ENCODE measurements around the gene MATN1.

DNA sequence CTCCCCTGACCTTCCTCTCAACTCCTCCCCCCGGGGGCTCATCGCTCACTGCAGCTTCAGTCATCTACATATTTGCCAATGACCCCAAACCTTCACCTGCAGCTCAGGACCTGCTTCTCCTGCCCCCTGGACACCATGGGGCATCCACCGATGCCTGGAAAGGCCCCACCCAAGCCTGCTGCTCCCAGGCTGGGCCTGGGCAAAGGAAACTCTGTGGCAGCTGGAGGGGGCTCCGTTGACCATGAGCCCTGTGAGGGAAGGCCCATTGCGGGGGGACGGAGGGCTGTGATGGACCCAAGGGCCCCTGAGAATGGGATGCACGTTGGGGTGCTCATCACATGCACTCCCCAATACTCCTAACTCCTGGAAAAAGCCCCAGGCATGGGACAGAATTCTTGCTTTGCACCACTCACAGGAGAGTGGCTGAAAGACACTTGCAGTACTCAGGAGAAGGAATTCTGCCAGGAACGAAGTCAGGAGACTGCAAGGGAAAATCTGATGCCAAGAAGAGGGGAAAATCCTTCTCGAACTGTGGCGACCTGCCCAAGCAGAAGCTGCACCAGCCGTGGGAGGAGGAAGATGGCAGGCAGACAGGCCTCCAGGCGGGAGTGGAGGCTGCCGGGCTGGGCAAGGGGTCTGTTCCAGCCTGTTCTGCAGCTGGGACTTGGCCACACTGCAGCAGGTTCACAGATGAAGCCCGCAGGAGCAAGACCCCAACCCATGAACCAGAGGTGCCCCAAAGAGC is 18.4 kb downstream of the MATN1 start:
- TF ChIP-seq EP300 (IDR thresholded peaks at IDR 0.05) (no peak), RCOR1 (IDR thresholded peaks at IDR 0.05; ENCODE audit: low read depth, low read length) (no peak), TP53 (CRISPR knock-in tag; IDR thresholded peaks at IDR 0.05) (no peak), ZFP36 (IDR thresholded peaks at IDR 0.05; ENCODE audit: borderline replicate concordance, partially characterized antibody) (no peak), RNF2 (IDR thresholded peaks at IDR 0.05; ENCODE audit: borderline replicate concordance, low read depth) (no peak)
- TF ChIP-seq, protein P1, sequence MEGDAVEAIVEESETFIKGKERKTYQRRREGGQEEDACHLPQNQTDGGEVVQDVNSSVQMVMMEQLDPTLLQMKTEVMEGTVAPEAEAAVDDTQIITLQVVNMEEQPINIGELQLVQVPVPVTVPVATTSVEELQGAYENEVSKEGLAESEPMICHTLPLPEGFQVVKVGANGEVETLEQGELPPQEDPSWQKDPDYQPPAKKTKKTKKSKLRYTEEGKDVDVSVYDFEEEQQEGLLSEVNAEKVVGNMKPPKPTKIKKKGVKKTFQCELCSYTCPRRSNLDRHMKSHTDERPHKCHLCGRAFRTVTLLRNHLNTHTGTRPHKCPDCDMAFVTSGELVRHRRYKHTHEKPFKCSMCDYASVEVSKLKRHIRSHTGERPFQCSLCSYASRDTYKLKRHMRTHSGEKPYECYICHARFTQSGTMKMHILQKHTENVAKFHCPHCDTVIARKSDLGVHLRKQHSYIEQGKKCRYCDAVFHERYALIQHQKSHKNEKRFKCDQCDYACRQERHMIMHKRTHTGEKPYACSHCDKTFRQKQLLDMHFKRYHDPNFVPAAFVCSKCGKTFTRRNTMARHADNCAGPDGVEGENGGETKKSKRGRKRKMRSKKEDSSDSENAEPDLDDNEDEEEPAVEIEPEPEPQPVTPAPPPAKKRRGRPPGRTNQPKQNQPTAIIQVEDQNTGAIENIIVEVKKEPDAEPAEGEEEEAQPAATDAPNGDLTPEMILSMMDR (IDR thresholded peaks at IDR 0.05) = no peak
- TF ChIP-seq, protein P2, sequence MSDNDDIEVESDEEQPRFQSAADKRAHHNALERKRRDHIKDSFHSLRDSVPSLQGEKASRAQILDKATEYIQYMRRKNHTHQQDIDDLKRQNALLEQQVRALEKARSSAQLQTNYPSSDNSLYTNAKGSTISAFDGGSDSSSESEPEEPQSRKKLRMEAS (IDR thresholded peaks at IDR 0.05) = no peak
- TF ChIP-seq, protein P3, sequence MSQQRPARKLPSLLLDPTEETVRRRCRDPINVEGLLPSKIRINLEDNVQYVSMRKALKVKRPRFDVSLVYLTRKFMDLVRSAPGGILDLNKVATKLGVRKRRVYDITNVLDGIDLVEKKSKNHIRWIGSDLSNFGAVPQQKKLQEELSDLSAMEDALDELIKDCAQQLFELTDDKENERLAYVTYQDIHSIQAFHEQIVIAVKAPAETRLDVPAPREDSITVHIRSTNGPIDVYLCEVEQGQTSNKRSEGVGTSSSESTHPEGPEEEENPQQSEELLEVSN (IDR thresholded peaks at IDR 0.05; ENCODE audit: borderline replicate concordance, low read depth) = no peak
